KMS-11 (cell line): Measurements from ENCODE around the gene GLTP.
A peak's percentile ranks its signal among the peaks of the same experiment; 100 is the strongest.
"Not testable (repeated sequence)": the region's sequence is repeated elsewhere in the genome, so short reads cannot be mapped to it uniquely, and the experiment has no call there.

ENCODE experiments used
- H2AFZ ChIP-seq: fragments of 200-600 bp; sonication (generic); 2 replicates; pipeline ENCODE4 v1.6.1; 2016; ENCODE audit warnings: antibody characterized with exemption, mixed run types, low read depth
- H3K27ac ChIP-seq: fragments of 200-600 bp; sonication (generic); 2 replicates; pipeline ENCODE4 v1.6.1; 2016; ENCODE audit warnings: mild to moderate bottlenecking, mixed run types
- H3K27me3 ChIP-seq: fragments of 200-600 bp; sonication (generic); 2 replicates; pipeline ENCODE4 v1.6.1; 2017; ENCODE audit warnings: mild to moderate bottlenecking, low read depth, mixed run types, moderate library complexity; ENCODE audit not compliant: insufficient read depth
- H3K36me3 ChIP-seq: fragments of 200-600 bp; sonication (generic); 2 replicates; pipeline ENCODE4 v1.6.1; 2017; ENCODE audit warnings: mild to moderate bottlenecking, mixed run types; ENCODE audit not compliant: insufficient read depth
- H3K4me1 ChIP-seq: fragments of 200-600 bp; sonication (generic); 2 replicates; pipeline ENCODE4 v1.6.1; 2016; ENCODE audit warnings: mild to moderate bottlenecking, low read depth, mixed run types; ENCODE audit not compliant: poor library complexity, severe bottlenecking
- H3K4me2 ChIP-seq: fragments of 200-600 bp; sonication (generic); 2 replicates; pipeline ENCODE4 v1.7.0; 2016; ENCODE audit warnings: mild to moderate bottlenecking, mixed run types
- H3K4me3 ChIP-seq: fragments of 200-600 bp; sonication (generic); IDR thresholded peaks from 2 replicates; pipeline ENCODE4 v1.6.1; 2017; ENCODE audit warnings: low read depth, low read length, mixed read lengths; ENCODE audit not compliant: insufficient read depth
- H3K79me2 ChIP-seq: fragments of 200-600 bp; sonication (generic); 2 replicates; pipeline ENCODE4 v1.6.1; 2016; ENCODE audit warnings: low read depth, mixed run types; ENCODE audit not compliant: insufficient read depth
- H3K9ac ChIP-seq: fragments of 200-600 bp; sonication (generic); 2 replicates; pipeline ENCODE4 v1.6.1; 2016; ENCODE audit warnings: mild to moderate bottlenecking, mixed run types
- H4K20me1 ChIP-seq: fragments of 200-600 bp; sonication (generic); 2 replicates; pipeline ENCODE4 v1.6.1; 2016; ENCODE audit warnings: mild to moderate bottlenecking, mixed run types; ENCODE audit not compliant: insufficient read depth
- TF ChIP-seq, protein P1 (sequence below): fragments of 200-600 bp; sonication (generic); conservative IDR thresholded peaks from 2 replicates; pipeline ENCODE4 v1.6.1; 2017; ENCODE audit warnings: low read depth, mild to moderate bottlenecking, antibody characterized with exemption, low read length, moderate library complexity, mixed read lengths

GLTP gene, protein sequence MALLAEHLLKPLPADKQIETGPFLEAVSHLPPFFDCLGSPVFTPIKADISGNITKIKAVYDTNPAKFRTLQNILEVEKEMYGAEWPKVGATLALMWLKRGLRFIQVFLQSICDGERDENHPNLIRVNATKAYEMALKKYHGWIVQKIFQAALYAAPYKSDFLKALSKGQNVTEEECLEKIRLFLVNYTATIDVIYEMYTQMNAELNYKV

DNA sequence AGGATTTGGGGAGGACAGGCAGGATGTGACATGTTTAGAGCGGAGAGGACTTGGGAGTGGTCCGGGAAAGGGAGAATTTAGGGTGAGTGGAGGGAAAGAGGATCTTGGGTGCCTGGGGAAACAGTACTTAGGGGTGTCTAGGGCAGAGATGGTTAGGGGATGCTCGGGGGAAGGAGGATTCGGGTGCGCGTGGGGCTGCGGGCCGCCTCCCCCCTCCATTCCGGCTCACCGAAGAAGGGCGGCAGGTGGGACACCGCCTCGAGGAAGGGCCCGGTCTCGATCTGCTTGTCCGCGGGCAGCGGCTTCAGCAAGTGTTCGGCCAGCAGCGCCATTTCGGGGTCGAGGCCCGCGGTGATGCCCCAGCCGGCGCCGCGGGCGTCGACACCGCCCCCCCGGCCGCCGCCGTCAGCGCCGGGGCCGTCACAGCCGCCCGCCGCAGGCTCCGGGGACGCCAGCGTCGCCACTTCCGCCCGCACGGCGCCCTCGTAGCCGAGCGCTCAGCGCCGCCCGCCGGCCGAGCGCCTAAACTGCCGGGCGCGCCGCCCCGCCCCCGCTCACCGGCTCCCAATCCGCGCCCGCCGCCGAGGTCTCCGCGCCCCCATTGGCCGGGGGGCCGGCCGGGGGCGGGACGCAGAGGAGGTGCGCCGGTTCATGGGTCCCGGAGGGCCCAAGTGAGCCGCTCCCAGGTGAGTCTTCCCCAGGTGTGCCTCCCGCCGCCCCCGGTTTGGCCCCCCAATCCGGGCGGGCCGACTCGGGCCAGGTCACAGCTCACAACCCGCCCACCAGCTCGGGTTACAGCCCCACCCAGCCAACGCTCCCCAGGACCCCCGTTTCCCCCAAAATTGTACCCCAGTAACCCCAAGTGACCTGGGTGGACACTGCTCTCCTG is at the start of gene GLTP:
TSS of gene GLTP (minus strand) at position 499 of the 889 bp plus-strand sequence. CDS start at position 332, 167 bp downstream.
- Histone ChIP-seq H2AFZ (peak within 1 kb of the TSS; percentile 59), H3K36me3 (no peaks in the 10 kb centered on the region), H3K4me3 (no peak within 1 kb of the TSS), H3K4me1 (peaks cover 39% of the 10 kb centered on the region), H3K27me3 (no peaks in the 10 kb centered on the region), H3K4me2 (peak within 1 kb of the TSS; percentile 97), H4K20me1 (no peaks in the 10 kb centered on the region), H3K9ac (peak within 1 kb of the TSS; percentile 46; the same call in 1 of the 2 replicates), H3K79me2 (peaks cover 29% of the 10 kb centered on the region; the same call in 1 of the 2 replicates), H3K27ac (no peak within 1 kb of the TSS)
- TF ChIP-seq, protein P1, sequence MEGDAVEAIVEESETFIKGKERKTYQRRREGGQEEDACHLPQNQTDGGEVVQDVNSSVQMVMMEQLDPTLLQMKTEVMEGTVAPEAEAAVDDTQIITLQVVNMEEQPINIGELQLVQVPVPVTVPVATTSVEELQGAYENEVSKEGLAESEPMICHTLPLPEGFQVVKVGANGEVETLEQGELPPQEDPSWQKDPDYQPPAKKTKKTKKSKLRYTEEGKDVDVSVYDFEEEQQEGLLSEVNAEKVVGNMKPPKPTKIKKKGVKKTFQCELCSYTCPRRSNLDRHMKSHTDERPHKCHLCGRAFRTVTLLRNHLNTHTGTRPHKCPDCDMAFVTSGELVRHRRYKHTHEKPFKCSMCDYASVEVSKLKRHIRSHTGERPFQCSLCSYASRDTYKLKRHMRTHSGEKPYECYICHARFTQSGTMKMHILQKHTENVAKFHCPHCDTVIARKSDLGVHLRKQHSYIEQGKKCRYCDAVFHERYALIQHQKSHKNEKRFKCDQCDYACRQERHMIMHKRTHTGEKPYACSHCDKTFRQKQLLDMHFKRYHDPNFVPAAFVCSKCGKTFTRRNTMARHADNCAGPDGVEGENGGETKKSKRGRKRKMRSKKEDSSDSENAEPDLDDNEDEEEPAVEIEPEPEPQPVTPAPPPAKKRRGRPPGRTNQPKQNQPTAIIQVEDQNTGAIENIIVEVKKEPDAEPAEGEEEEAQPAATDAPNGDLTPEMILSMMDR = no peak

GRCh38 chr12:109929326-109929725 is 49.0 kb upstream of the GLTP start:
- H2AFZ ChIP-seq, H3K27me3 ChIP-seq, H3K9ac ChIP-seq, H3K4me2 ChIP-seq, H3K36me3 ChIP-seq, H3K4me3 ChIP-seq, H3K79me2 ChIP-seq, H3K4me1 ChIP-seq, H3K27ac ChIP-seq, H4K20me1 ChIP-seq: not testable (repeated sequence)

- H3K36me3 ChIP-seq = no peaks in the 10 kb centered on the region
Measured at GRCh38 chr12:109928058-109928656, 47.8 kb upstream of the GLTP start.

GRCh38 chr12:109927622-109928021 is 47.3 kb upstream of the GLTP start:
- no peaks in the 10 kb centered on the region for H3K79me2 ChIP-seq
- H3K4me1 ChIP-seq = no peaks in the 10 kb centered on the region
- no peak overlapping the region for H2AFZ ChIP-seq
- H3K4me3 ChIP-seq = no peak overlapping the region
- no peak overlapping the region for H3K4me2 ChIP-seq
- TF ChIP-seq, protein P1 = peak; percentile 63
- no peaks in the 10 kb centered on the region for H3K36me3 ChIP-seq
- H3K27ac ChIP-seq = no peak overlapping the region
- no peaks in the 10 kb centered on the region for H3K27me3 ChIP-seq
- no peaks in the 10 kb centered on the region for H4K20me1 ChIP-seq
- H3K9ac ChIP-seq = no peak overlapping the region

More at GRCh38 chr12:109928058-109928656, 47.8 kb upstream of the GLTP start:
- Histone ChIP-seq H3K79me2 (no peaks in the 10 kb centered on the region), H3K4me2 (no peak overlapping the region), H4K20me1 (no peaks in the 10 kb centered on the region), H2AFZ (no peak overlapping the region), H3K27me3 (no peaks in the 10 kb centered on the region), H3K9ac (no peak overlapping the region), H3K4me1 (no peaks in the 10 kb centered on the region), H3K27ac (no peak overlapping the region), H3K4me3 (no peak overlapping the region)
- TF ChIP-seq, protein P1 = no peak
